Raji (cell line): ENCODE data around the gene ARPC1A.

ENCODE experiments used
- POLR2A ChIP-seq: IDR thresholded peaks from 2 replicates; pipeline ENCODE4 v1.6.1; 2011; ENCODE audit warnings: low read depth, low read length, control low read depth; ENCODE audit not compliant: insufficient read depth

ARPC1A gene

GRCh38 chr7:99362801-99363200 lies 37.1 kb downstream of the ARPC1A start:
- no peak for TF ChIP-seq POLR2A

DNA sequence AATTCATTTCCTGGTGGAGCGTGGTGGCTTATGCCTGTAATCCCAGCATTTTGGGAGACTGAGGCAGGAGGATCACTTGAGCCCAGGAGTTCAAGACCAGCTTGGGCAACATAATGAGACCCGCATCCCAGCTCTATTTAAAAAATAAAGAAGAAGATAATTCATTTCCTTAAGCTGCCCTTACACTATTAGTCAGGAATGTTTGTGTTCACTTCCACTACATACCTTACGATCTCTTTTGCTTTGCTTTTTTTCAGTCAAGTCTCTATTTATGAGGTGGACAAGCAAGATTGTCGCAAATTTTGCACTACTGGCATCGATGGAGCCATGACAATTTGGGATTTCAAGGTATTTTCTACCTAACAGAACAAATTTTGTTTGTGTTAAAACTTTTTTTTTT lies 37.6 kb downstream of the ARPC1A start:
- TF ChIP-seq POLR2A: no peak

DNA sequence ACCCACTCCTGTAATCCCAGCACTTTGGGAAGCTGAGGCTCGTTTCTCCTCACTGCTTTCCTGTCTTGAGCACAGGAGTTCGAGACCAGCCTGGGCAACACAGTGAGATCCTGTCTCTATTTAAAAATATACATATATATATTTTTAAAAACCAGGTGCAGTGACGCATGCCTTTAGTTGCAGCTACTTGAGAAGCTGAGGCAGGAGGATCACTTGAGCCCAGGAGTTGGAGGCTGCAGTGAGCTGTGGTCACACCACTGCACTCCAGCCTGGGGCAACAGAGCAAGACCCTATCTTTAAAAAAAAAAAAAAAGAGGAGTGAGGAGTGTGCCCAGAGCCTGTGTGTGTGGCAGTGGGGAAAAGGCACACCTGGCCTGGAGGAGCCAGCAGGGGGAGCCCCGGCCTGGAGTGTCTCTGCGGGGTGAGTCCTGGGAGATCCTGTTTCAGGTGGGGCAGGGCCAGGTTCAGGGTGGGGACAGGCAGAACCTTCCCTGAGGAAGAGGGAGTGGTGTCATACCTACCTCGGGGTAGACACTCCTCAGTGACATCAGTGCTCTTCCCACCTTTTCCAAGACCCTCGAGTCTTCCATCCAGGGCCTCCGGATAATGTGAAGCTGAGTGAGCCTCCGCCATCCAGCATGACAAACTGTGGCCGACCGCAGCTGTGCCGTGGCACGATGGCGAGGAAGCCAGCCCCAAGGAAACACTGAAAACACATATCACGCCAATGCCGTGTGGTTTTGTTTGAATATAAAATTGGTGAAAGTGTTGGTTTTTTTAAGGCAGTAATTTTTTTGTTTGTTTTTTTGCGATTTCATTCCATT lies 39.8 kb downstream of the ARPC1A start:
- no peak for TF ChIP-seq POLR2A

- TF ChIP-seq POLR2A: no peak
Observed at GRCh38 chr7:99366646-99367045, 40.9 kb downstream of the ARPC1A start.

DNA sequence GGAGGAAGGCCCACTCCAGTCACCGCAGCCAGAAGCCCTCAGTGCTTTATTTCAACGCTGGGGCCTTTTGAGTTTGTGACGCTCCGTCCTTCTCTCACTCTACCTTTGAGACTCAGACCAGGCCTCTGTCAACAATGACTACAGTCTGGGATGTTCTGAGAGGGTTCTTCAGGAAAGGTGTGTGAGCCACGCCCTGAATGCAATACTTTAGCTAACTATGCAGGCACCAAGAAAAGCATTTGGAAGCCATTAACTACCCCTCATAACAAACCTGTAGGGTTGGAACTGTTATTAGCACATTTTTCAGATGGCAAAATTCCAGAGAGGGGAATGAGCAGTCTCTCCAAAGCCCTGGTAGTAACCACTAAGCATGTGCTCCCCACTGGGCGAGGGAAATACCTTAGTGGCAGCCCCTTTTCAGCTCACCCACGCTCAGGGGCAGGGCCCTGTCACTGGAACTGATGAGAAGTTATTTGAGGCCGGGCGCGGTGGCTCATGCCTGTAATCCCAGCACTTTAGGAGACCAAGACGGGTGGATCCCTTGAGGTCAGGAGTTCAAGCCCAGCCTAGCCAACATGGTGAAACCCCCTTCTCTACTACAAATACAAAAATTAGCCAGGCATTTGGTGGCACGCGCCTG lies 43.2 kb downstream of the ARPC1A start:
- no peak for TF ChIP-seq POLR2A

DNA sequence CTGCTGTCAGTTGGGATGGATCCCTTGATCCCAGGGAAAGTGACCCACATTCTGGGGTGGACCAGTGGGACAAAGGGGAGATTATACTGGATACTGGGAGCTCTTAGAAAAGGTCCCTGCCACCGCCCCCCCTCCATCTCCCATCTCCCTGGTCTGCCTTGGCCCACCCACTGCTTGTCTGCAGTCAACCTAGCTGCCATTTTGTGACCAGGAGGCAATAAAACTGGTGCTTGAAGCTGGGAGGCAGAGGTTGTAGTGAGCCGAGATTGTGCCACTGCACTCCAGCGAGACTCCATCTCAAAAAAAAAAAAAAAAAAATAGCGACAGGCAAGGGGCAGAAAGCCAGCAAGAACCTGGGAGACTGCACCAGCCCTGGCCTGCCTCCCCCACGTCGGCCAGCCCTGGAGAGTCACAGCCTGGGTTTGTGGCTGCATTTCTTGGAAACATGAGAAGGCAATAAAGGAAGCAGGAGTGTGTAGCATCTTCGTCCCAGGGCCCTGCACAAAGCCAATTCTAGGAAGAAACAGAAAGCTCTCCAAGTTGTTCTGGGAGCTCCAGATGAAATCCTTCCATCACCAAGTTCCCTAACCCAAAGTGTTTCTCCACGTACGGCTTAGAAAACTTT lies 44.2 kb downstream of the ARPC1A start:
- TF ChIP-seq POLR2A: no peak

DNA sequence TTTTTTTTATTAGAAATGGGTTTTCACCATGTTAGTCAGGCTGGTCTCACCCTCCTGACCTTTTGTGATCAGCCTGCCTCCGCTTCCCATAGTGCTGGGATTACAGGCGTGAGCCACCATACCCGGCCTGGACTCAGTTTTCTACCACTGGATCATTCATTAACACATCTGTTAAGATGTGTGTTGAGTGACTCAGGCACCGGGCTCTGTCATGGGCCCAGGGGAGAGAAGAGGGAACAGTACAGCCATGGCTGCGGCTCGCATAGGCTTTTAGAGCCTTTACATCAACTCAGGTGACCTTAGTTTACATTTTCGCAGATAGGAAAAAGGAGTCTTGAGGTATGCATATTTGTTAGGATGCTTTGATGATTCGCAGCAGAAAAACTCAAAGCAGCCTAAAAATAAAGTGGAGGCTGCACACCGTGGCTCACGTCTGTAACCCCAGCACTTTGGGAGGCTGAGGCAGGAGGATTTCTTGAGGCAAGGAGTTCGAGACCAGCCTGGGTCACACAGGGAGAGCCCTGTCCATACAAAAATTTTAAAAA lies 45.8 kb downstream of the ARPC1A start:
- no peak for TF ChIP-seq POLR2A

- TF ChIP-seq POLR2A: no peak
Observed at GRCh38 chr7:99372275-99373090, 46.8 kb downstream of the ARPC1A start.

DNA sequence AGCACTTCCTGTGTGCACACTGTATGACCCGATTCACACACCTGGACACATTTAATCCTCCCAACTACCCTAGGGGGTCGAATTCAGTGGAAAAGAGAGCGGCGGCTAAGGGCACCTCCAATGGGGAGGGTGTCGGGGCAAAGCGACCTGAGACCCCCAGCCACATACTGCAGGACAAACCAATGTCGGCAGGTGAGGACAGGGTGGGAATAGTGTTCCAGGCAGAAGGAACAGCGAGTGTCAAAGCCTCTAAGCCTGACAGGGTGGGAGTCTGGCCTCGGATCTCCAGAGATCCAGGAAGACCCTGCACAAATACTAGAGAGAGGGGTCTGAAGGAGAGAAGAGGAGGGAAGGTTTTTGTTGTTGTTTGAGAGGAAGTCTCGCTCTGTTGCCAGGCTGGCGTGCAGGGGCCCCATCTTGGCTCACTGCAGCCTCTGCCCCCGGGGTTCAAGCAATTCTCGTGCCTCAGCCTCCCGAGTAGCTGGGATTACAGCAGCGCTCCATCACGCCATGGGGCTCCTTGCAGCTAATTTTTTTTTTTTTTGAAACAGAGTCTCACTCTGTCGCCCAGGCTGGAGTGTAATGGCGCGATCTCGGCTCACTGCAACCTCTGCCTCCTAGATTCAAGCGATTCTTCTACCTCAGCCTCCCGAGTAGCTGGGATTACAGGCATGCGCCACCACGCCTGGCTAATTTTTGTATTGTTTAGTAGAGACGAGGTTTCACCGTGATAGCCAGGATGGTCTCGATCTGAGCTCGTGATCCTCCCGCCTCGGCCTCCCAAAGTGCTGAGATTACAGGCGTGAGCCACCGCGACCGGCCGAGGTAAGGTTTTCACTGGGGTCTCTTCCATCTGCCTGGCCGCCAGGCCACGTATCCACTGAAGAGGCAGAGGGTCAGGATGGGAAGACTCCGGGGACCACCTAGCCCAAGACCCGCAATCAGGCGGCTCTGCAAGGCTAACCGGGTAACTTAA lies 47.7 kb downstream of the ARPC1A start:
- TF ChIP-seq POLR2A: no peak

GRCh38 chr7:99374111-99375064 lies 48.7 kb downstream of the ARPC1A start, which contains the start of gene ARPC1B:
ARPC1B (plus strand) TSS chr7:99374730; CDS start chr7:99385715, 10,985 bp downstream.
- TF ChIP-seq POLR2A: peak; percentile 73; the same call in 1 of the 2 replicates

GRCh38 chr7:99375070-99375807 lies 49.5 kb downstream of the ARPC1A start:
- peak; percentile 47; the same call in 1 of the 2 replicates for TF ChIP-seq POLR2A

- TF ChIP-seq POLR2A: no peak
Observed at GRCh38 chr7:99379043-99379577, 53.4 kb downstream of the ARPC1A start.
